VCaP (cell line): ENCODE results near the gene NRDE2.

Source experiments
- H3K27ac ChIP-seq: fragments of 450-650 bp; 2 replicates; pipeline ENCODE4 v1.5.1; 2017
- TF ChIP-seq, protein P1 (sequence below): fragments of 450-650 bp; conservative IDR thresholded peaks from 2 replicates; pipeline ENCODE4 v1.5.1; 2017; ENCODE audit warnings: mild to moderate bottlenecking, moderate library complexity

The NRDE2 gene

DNA sequence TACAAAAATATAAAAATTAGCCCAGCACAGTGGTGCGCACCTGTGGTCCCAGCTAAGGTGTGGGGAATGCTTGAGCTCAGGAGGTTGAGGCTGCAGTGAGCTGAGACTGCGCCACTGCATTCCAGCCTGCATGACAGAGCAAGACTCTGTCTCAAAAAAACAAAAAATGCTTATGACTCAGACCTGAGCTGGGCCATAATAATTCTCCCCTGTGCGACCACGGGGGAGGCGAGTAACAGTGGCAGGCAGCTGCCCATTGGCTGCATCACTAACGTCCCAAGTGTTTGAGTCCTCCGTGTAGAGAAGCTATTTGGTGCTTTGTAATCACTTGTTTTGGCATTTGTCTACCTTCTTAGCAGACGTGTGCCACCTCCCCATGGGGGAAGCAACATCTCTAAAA, 50.5 kb downstream of the NRDE2 start:
- TF ChIP-seq, protein P1, sequence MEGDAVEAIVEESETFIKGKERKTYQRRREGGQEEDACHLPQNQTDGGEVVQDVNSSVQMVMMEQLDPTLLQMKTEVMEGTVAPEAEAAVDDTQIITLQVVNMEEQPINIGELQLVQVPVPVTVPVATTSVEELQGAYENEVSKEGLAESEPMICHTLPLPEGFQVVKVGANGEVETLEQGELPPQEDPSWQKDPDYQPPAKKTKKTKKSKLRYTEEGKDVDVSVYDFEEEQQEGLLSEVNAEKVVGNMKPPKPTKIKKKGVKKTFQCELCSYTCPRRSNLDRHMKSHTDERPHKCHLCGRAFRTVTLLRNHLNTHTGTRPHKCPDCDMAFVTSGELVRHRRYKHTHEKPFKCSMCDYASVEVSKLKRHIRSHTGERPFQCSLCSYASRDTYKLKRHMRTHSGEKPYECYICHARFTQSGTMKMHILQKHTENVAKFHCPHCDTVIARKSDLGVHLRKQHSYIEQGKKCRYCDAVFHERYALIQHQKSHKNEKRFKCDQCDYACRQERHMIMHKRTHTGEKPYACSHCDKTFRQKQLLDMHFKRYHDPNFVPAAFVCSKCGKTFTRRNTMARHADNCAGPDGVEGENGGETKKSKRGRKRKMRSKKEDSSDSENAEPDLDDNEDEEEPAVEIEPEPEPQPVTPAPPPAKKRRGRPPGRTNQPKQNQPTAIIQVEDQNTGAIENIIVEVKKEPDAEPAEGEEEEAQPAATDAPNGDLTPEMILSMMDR, result no peak

DNA sequence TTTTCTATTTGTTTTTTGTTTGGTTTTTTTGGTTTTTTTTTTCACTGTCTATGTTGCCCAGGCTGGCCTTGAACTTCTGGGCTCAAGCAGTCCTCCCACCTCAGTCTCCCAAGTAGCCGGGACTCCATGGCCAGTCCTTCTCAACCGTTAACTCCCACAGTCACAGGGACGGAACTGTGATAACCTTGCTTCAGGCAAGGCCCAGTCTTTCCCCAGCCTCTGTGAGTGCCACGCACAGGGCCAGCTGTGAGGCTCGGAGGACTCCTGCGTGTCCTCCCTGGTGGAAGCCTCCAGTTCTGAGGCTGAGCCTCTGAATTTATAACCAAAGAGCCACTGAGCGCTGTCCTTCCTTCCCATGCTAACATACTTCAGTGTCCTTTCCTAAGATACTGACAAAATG, 51.6 kb downstream of the NRDE2 start:
- TF ChIP-seq, protein P1, result no peak
- no peak overlapping the region for H3K27ac ChIP-seq

More for the DNA sequence above, 50.5 kb downstream of the NRDE2 start:
- no peak overlapping the region for H3K27ac ChIP-seq

DNA sequence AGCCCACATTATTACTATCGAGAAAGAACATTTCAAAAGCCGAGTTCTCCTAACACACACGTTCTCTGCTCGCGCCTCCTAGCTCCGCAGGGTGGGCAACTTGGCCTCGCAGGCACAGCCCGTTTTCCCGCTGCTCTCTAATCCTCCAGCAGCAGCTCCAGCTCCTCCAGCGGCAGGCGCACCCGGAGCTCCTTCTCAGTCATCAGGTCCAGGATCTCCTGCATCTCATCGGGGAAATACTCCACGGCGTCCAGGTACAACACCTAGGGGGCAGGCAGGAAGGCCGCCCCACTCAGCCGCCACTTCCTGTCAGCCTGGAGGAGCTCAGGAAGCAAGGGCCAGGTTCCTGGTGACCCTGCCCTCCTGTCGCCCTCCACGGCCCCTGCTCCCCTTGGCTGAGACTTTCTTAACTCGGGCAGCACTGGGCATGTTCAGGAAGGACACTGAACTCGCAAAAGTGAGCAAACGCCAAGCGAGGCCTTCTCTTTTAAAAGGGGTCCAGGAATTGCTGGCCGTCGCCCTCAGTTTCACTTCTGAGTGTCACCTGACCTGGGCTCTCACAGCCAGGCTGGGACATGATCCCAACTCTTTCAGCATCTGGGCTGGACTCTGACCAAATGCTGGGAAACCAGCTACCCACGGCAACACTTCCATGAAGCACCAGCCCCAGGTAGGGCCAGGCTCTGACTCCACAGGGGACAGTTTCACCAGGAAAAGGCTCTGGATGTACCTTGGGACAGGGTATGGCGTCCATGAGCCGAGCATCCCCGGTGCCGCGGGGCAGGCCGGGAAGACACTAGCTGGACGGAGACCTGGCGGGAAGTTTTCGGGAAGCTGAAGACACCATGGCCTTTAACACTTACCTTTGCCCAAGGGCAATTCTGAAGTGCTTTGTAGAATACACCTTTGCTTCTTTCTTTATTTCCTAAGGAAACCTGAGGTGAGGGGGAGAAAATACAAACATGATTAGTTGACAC, 53.3 kb downstream of the NRDE2 start:
- TF ChIP-seq, protein P1, result no peak
- H3K27ac ChIP-seq, result no peak overlapping the region

DNA sequence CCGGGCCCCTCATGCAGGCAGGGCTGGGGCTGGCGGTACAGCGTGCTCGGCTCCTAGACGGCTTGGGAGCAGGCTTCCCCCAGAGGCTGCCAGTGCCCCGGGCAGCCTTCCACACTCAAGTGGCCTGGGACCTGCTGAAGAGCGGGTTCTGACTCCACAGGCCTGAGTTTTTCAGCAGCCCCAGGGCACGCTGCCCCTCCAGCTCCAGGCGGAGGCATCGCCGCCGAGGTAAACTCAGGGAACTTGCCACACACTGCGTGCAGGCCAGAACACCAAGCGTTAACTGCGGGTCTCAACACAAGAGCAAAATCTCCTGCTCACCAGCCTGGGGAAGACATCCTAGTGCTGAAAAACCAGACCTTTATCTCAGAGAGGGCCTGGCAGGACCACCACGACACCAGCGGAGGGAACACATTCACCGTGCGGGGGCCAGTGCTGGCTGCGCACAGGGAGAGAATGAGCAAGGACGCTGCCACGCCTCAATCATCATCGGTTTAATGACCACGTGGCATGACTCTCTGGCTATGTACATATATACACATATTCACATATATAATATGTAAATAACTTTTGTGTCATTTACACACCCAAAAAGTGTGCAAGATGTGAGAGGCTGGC, 54.1 kb downstream of the NRDE2 start:
- TF ChIP-seq, protein P1, result no peak
- no peak overlapping the region for H3K27ac ChIP-seq

DNA sequence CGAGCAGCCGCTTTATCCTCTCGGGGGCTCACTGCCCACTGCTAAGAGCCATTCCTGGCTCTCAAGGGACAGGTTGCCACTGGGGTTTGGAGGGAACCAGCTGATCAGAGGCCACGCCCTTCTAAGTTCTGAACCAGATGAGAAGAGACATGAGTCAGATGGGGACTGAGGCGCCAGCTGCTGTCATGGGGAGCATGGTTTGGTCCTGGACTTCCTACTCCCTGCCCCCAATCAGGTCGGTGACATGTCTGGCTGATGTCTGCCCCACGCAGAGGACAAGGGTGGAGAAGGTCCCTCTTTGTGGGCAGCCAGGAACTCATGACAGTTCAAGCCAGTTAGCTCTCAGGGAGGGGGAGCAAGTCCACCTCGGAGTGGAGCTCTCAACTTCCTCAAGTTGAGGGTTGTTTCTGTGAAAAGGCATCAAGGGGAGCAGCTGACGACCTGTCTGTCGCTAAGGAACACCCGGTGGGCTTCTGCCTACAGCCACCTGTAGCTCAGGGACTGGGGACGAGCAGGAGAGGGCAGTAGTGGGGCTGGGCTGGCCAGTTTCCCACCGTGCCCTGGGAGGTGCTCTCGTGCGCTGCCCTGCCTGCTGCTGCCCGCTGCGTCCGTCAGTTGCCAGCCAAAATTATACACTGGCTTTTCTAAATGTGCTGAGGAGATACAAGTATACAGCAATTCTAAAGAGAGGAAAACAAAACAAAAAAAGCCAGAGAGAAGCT, 54.9 kb downstream of the NRDE2 start:
- TF ChIP-seq, protein P1, result no peak
- no peak overlapping the region for H3K27ac ChIP-seq

DNA sequence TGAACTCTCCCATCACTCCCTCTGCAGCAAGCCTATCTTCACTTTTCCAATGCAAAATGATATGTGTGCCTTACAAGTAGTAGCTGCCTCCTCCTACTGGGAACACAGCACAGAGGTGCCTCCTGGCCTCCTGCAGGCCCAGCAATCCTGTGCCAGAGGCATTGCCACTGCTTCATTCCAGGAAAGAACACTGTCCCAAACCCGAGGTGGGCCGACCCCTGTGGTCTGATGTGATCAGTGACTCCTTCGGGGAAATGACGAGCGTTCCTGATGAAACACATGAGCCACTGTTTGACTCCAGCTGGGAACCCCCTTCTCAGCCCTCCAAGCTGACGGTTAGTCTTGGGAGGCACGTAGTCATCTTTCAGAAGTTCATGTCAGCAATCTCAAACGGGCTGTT, 55.9 kb downstream of the NRDE2 start:
- TF ChIP-seq, protein P1, result no peak
- no peak overlapping the region for H3K27ac ChIP-seq

DNA sequence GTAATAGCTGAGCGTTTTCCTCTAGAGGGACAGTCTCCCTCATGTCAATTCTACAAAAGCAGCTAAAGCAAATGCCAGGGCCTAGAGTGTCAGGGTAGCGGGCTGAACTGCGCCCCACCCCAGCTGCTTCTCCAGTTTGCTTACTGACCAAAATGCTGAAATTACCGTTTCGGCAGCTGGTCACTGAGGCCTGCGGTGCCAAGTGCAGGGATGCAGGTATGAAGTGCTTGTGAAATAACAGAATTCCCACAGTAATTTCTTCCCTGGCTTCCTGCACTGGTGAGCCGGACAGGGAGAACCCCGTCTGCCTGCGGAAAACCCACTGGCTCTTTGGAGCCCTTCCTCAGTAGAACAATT, 56.3 kb downstream of the NRDE2 start:
- TF ChIP-seq, protein P1, result no peak
- no peak overlapping the region for H3K27ac ChIP-seq
